Endothelial cell (in vitro differentiated cells): Measurements from ENCODE around the gene ANTXR2. TPM values are rescaled to one million over a fixed set of nuclear protein-coding genes. Genes with fewer than 3 reads are reported as not detected.

Experiments used
- DNase-seq: peaks from one replicate; pipeline ENCODE4 v3.0.0; 2021; ENCODE audit warnings: low spot score
- H3K27ac Mint-ChIP-seq: one replicate; pipeline ENCODE4 v1.8.0; 2021; ENCODE audit warnings: mixed read lengths, inconsistent platforms; ENCODE audit not compliant: unreplicated experiment
- H3K27me3 Mint-ChIP-seq: one replicate; pipeline ENCODE4 v1.8.0; 2021; ENCODE audit warnings: mild to moderate bottlenecking, moderate library complexity, mixed read lengths, inconsistent platforms; ENCODE audit not compliant: unreplicated experiment
- H3K36me3 Mint-ChIP-seq: one replicate; pipeline ENCODE4 v1.8.0; 2021; ENCODE audit warnings: mild to moderate bottlenecking, low read depth, mixed read lengths, inconsistent platforms; ENCODE audit not compliant: unreplicated experiment
- H3K4me1 Mint-ChIP-seq: one replicate; pipeline ENCODE4 v1.8.0; 2021; ENCODE audit warnings: mild to moderate bottlenecking, mixed read lengths, inconsistent platforms; ENCODE audit not compliant: unreplicated experiment
- H3K4me3 Mint-ChIP-seq: one replicate; pipeline ENCODE4 v1.8.0; 2021; ENCODE audit warnings: mild to moderate bottlenecking, mixed read lengths, inconsistent platforms; ENCODE audit not compliant: unreplicated experiment
- H3K9me3 Mint-ChIP-seq: one replicate; pipeline ENCODE4 v1.8.0; 2021; ENCODE audit warnings: mixed read lengths, inconsistent platforms; ENCODE audit not compliant: unreplicated experiment
- CTCF ChIP-seq: fragments of 200-600 bp; sonication (generic); IDR thresholded peaks from one replicate; pipeline ENCODE4 v1.5.0; 2021; ENCODE audit warnings: antibody characterized with exemption; ENCODE audit not compliant: unreplicated experiment
- total RNA-seq: library from RNA; stranded (reverse); fragmentation: NEBNext Ultra II Directional; extraction: Animal tissue kit (Norgen Biotek cat#: 25700); gene quantifications from one replicate; pipeline ENCODE4 v1.2.1, GENCODE V29; 2021; ENCODE audit not compliant: unreplicated experiment

Gene ANTXR2
- total RNA-seq, 1 donor from 2014 or later, result 176 TPM

GRCh38 chr4:79923281-79923680 lies 149.7 kb downstream of the ANTXR2 start:
- Mint-ChIP-seq H3K9me3 (no peaks in the 10 kb centered on the region), H3K4me1 (peaks cover 14% of the 10 kb centered on the region), H3K27ac (peak overlapping the region; percentile 65), H3K4me3 (no peak overlapping the region), H3K36me3 (peaks cover 3% of the 10 kb centered on the region), H3K27me3 (peaks cover 5% of the 10 kb centered on the region)
- TF ChIP-seq CTCF, result no peak
- no peak for DNase-seq

GRCh38 chr4:79922011-79922410 lies 151.0 kb downstream of the ANTXR2 start:
- Mint-ChIP-seq H3K9me3 (no peaks in the 10 kb centered on the region), H3K4me3 (no peak overlapping the region), H3K4me1 (peaks cover 17% of the 10 kb centered on the region), H3K27me3 (peaks cover 5% of the 10 kb centered on the region), H3K36me3 (peaks cover 8% of the 10 kb centered on the region), H3K27ac (no peak overlapping the region)
- TF ChIP-seq CTCF, result no peak
- DNase-seq, result no peak

GRCh38 chr4:79920163-79920853 lies 152.7 kb downstream of the ANTXR2 start:
- Mint-ChIP-seq H3K4me1 (peaks cover 17% of the 10 kb centered on the region), H3K4me3 (no peak overlapping the region), H3K27ac (no peak overlapping the region), H3K36me3 (peaks cover 11% of the 10 kb centered on the region), H3K9me3 (no peaks in the 10 kb centered on the region), H3K27me3 (peaks cover 5% of the 10 kb centered on the region)
- DNase-seq, result no peak
- no peak for TF ChIP-seq CTCF

GRCh38 chr4:79918292-79918691 lies 154.7 kb downstream of the ANTXR2 start:
- TF ChIP-seq CTCF, result no peak
- DNase-seq, result no peak
- Mint-ChIP-seq H3K9me3 (no peaks in the 10 kb centered on the region), H3K27me3 (peaks cover 4% of the 10 kb centered on the region), H3K4me3 (no peak overlapping the region), H3K36me3 (peaks cover 10% of the 10 kb centered on the region), H3K27ac (no peak overlapping the region), H3K4me1 (peaks cover 10% of the 10 kb centered on the region)

- Mint-ChIP-seq H3K27me3 (no peaks in the 10 kb centered on the region), H3K36me3 (peaks cover 8% of the 10 kb centered on the region), H3K27ac (no peak overlapping the region), H3K4me1 (peaks cover 3% of the 10 kb centered on the region), H3K4me3 (no peak overlapping the region), H3K9me3 (no peaks in the 10 kb centered on the region)
- peak; percentile 53 for DNase-seq
- TF ChIP-seq CTCF, result peak; percentile 65
These were observed 155.8 kb downstream of the ANTXR2 start for GRCh38 chr4:79917246-79917645.
